ENCODE measurements around the gene THAP12.
"Not testable (repeated sequence)": the region's sequence is repeated elsewhere in the genome, so short reads cannot be mapped to it uniquely, and the experiment has no call there.

The THAP12 gene

GRCh38 chr11:76325185-76325584, 55.7 kb downstream of the THAP12 start:
- Histone ChIP-seq H3K4me3 (replicated peaks; ENCODE audit: low read depth, low read length) (no peak overlapping the region), H3K27me3 (replicated peaks; ENCODE audit: control insufficient read depth, insufficient read depth, low read length) (no peaks in the 10 kb centered on the region; the same call in 1 of the 2 replicates), H3K36me3 (ENCODE audit: control insufficient read depth, insufficient read depth, low read length) (no peaks in the 10 kb centered on the region)
- no peak for TF ChIP-seq CTCF (IDR thresholded peaks at IDR 0.05; ENCODE audit: insufficient read depth, low read length, poor library complexity, severe bottlenecking)
- DNase-seq (ENCODE audit: extremely low read depth, insufficient read length), result no peak

GRCh38 chr11:76323804-76324203, 57.1 kb downstream of the THAP12 start:
- no peaks in the 10 kb centered on the region for H3K36me3 ChIP-seq (ENCODE audit: control insufficient read depth, insufficient read depth, low read length)
- no peak for TF ChIP-seq CTCF (IDR thresholded peaks at IDR 0.05; ENCODE audit: insufficient read depth, low read length, poor library complexity, severe bottlenecking)
- no peak for DNase-seq (ENCODE audit: extremely low read depth, insufficient read length)
- H3K4me3 ChIP-seq (replicated peaks; ENCODE audit: low read depth, low read length), result no peak overlapping the region
- no peaks in the 10 kb centered on the region; the same call in 1 of the 2 replicates for H3K27me3 ChIP-seq (replicated peaks; ENCODE audit: control insufficient read depth, insufficient read depth, low read length)

GRCh38 chr11:76323375-76323774, 57.6 kb downstream of the THAP12 start:
- not testable (repeated sequence) for H3K27me3 ChIP-seq (replicated peaks; ENCODE audit: control insufficient read depth, insufficient read depth, low read length); H3K36me3 ChIP-seq (ENCODE audit: control insufficient read depth, insufficient read depth, low read length); H3K4me3 ChIP-seq (replicated peaks; ENCODE audit: low read depth, low read length); DNase-seq (ENCODE audit: extremely low read depth, insufficient read length)

- no peak for TF ChIP-seq CTCF (IDR thresholded peaks at IDR 0.05; ENCODE audit: insufficient read depth, low read length, poor library complexity, severe bottlenecking)
- Histone ChIP-seq H3K4me3 (replicated peaks; ENCODE audit: low read depth, low read length) (no peak overlapping the region), H3K27me3 (replicated peaks; ENCODE audit: control insufficient read depth, insufficient read depth, low read length) (no peaks in the 10 kb centered on the region; the same call in 1 of the 2 replicates), H3K36me3 (ENCODE audit: control insufficient read depth, insufficient read depth, low read length) (no peaks in the 10 kb centered on the region)
- no peak for DNase-seq (ENCODE audit: extremely low read depth, insufficient read length)
These were observed 58.0 kb downstream of the THAP12 start for GRCh38 chr11:76322942-76323341.

GRCh38 chr11:76322540-76322939, 58.4 kb downstream of the THAP12 start:
- no peak overlapping the region for H3K4me3 ChIP-seq (replicated peaks; ENCODE audit: low read depth, low read length)
- DNase-seq (ENCODE audit: extremely low read depth, insufficient read length), result no peak
- H3K27me3 ChIP-seq (replicated peaks; ENCODE audit: control insufficient read depth, insufficient read depth, low read length), result no peaks in the 10 kb centered on the region; the same call in 1 of the 2 replicates
- TF ChIP-seq CTCF (IDR thresholded peaks at IDR 0.05; ENCODE audit: insufficient read depth, low read length, poor library complexity, severe bottlenecking), result no peak
- H3K36me3 ChIP-seq (ENCODE audit: control insufficient read depth, insufficient read depth, low read length), result no peaks in the 10 kb centered on the region

GRCh38 chr11:76321820-76322524, 59.0 kb downstream of the THAP12 start:
- Histone ChIP-seq H3K4me3 (replicated peaks; ENCODE audit: low read depth, low read length) (no peak overlapping the region), H3K36me3 (ENCODE audit: control insufficient read depth, insufficient read depth, low read length) (no peaks in the 10 kb centered on the region), H3K27me3 (replicated peaks; ENCODE audit: control insufficient read depth, insufficient read depth, low read length) (no peaks in the 10 kb centered on the region; the same call in 1 of the 2 replicates)
- DNase-seq (ENCODE audit: extremely low read depth, insufficient read length), result no peak
- TF ChIP-seq CTCF (IDR thresholded peaks at IDR 0.05; ENCODE audit: insufficient read depth, low read length, poor library complexity, severe bottlenecking), result no peak
